Activated T-cell treated with anti-CD3 and anti-CD28 coated beads, Interleukin-2, amount 50 U/mL, for 4 hours (primary cell): Measurements from ENCODE around the gene SDHB. TPM values are rescaled to one million over a fixed set of nuclear protein-coding genes. Genes with fewer than 3 reads are reported as not detected.

Experiments
- ATAC-seq, 2 donors: fragments of 200-7000 bp; cut with Tn5 transposase; one replicate each; pipeline ENCODE4 v1.10.0; 2021
- DNase-seq: peaks from one replicate; pipeline ENCODE4 v3.0.0-alpha.2; 2020
- H3K27me3 Mint-ChIP-seq: one replicate; pipeline ENCODE4 v1.8.0; 2021; ENCODE audit warnings: low read depth, mixed read lengths
- H3K36me3 Mint-ChIP-seq: one replicate; pipeline ENCODE4 v1.8.0; 2022; ENCODE audit warnings: mixed read lengths; ENCODE audit not compliant: insufficient read depth
- H3K4me1 Mint-ChIP-seq: one replicate; pipeline ENCODE4 v1.8.0; 2021; ENCODE audit warnings: low read depth, mixed read lengths
- H3K4me3 Mint-ChIP-seq: one replicate; pipeline ENCODE4 v1.8.0; 2021; ENCODE audit warnings: mild to moderate bottlenecking, moderate library complexity, mixed read lengths
- H3K9me3 Mint-ChIP-seq: one replicate; pipeline ENCODE4 v1.8.0; 2021; ENCODE audit warnings: mixed read lengths
- total RNA-seq, 3 donors: library from RNA; stranded (reverse); gene quantifications; one replicate each; pipeline ENCODE4 v1.2.1, GENCODE V29; 2021

Gene SDHB
- total RNA-seq, result 100 to 1,000 TPM; 159 to 179 (median 176) TPM

DNA sequence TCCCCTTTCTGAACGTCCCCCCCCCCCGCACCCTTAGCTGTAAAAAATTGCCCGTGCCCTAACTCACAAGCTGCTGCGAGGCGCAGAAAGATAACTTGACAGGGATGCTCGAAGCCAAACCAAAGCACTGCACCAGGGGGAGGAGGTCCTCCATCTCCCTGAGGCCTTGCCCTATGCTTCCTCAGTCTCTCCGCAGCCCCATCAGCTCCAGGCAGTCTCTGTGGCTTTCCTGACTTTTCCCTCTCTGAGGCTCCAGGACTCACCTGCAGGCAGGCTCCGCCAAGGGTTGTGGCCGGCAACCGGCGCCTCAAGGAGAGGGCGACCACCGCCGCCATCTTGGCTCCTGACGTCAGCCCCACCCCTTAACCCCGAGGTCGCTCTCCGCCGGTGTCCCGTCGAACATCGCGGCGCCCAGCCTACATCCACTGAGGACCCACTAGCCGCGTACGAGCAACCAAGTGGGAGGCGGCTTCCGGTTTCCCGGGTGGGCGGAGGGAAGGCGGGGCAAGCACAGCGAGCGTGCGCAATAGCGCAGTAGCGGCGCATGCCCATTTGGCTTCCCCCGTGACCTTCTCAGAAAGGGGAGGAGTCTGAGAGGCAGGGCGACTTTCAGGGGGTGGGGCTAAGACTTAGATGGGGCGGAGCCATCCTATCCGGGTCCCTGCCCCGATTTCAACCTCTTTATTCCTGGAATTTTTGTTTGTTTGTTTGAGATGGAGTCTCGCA is at the start of gene SDHB:
Gene SDHB (minus strand): TSS at position 348 of the 726 bp plus-strand sequence. CDS start 13 bp downstream, at position 335.
- Mint-ChIP-seq H3K36me3 (peaks cover 10% of the 10 kb centered on the region), H3K9me3 (no peaks in the 10 kb centered on the region), H3K4me3 (peak within 1 kb of the TSS; percentile 99), H3K4me1 (peaks cover 15% of the 10 kb centered on the region), H3K27me3 (no peaks in the 10 kb centered on the region)
- peak; percentile 98 for DNase-seq
- peak; percentile 100 for ATAC-seq

DNA sequence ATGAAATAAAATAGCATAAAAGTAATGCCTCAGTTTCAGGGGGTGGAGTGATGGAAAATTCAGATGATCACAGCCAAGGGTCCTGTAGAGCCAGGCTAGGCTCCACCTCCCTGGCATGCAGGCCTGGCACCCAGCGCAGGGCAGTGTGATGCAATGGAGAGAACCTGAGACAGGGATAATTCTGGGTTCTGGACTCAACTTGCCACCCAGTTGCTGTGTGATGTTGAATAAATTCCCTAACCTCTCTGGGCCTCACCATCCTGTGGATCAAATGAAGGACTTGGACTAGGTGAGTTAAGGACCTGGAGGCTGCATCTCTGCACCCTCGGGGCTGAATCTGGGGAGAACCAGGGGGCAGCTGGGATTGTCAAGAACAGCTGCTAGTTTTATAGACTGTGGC is 48.4 kb upstream of the SDHB start:
- DNase-seq (no peak), ATAC-seq (no peak)
- Mint-ChIP-seq H3K4me3 (no peak overlapping the region), H3K27me3 (peaks cover 5% of the 10 kb centered on the region), H3K36me3 (no peaks in the 10 kb centered on the region), H3K9me3 (no peaks in the 10 kb centered on the region), H3K4me1 (no peaks in the 10 kb centered on the region)

DNA sequence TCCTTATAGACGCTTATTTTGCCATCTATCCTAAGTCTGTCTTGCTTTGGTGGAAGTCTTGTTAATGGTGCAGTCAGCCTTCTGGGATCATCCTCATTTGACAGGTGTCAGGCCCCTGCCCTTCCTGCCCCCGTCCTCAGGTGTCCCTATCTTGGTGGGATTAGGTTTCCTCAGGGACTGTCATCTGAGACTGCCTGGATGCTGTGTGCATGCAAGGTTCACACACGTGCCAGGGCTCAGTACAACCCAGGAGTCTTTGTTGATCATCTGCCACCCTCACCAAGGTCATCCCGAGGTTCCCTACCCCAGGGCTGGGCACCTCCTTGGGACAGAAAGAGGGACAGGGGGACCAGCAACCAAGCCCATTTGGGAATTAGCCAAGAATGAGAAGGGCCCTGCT is 47.4 kb upstream of the SDHB start:
- no peak for DNase-seq
- no peak for ATAC-seq
- Mint-ChIP-seq H3K27me3 (no peaks in the 10 kb centered on the region), H3K36me3 (no peaks in the 10 kb centered on the region), H3K4me1 (no peaks in the 10 kb centered on the region), H3K4me3 (no peak overlapping the region), H3K9me3 (no peaks in the 10 kb centered on the region)

DNA sequence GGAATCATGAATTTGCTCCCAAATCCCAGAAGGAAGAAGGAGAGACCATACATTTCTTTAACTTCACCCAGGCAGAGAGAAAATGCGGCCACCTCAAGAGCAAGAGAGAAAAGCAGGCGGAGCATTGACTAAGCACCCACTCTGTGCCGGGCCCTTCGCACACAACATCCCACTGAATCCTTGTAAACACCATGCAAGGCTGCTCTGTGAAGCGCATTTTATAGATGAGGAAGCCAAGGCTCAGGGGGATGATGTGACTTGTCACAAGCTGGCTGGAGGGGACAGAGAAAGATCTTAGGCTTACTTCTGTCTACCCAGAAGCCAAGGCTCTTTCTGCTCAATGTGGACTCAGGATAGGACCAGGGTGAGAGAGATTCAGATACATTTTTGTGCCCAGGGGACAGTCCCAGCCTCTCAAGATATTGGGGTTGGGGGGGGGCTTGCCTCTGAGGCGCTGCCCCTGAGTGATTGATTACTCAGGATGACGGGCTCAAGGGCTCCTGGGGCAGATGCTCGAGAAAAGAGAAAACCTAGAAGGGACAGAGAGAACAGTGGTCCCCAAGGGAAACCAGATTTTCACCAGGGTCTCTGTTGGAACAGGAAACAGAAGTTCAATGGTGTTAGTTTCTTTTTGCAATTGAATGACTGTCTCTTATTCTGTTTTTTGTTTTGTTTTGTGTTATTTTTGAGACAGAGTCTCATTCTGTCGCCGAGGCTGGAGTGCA is 45.9 kb upstream of the SDHB start:
- H3K36me3 Mint-ChIP-seq, result no peaks in the 10 kb centered on the region
- no peak for DNase-seq
- H3K4me3 Mint-ChIP-seq, result no peak overlapping the region
- ATAC-seq, result no peak
- H3K4me1 Mint-ChIP-seq, result no peaks in the 10 kb centered on the region
- no peaks in the 10 kb centered on the region for H3K27me3 Mint-ChIP-seq
- H3K9me3 Mint-ChIP-seq, result no peaks in the 10 kb centered on the region

DNA sequence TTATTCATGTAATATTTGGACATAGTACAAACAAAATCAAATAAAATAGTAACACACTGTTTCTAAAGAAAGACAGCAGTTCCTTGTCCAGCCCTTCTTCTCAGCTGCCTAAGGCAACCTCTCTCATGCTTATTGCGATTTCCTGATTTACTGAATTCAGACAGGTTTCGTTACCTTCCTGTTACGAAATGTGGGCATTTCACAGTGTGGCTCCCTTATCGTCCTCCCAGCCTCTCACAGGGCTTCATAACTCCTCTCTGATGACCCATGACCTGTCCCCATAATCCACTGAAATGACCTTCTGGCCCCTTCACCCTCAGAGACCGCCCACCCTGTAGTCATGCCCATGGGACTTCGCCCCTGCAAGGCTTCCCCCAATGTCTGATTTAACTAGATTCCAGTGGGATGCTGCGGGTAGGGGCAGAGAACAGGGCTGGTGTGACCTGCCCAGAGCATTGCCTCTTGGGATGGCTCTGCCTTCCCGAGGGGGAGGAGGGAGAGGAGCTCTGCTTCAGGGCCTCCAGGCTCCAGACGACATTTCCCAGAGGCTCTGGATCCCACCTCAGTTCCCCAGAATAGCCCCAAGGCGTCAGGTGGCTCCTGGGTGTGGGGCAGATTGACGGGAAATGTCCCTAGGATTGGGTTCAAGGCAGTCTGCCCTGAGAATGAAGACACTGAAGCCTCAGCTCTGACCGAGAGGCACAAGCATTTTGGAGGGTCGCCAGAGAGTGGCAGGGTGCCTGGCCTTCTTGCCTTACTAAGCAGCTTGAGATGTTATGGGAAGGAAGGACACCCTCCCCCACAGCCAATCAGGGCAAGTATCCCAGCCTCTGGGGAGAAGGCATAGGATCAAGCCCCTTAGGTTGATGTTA is 44.9 kb upstream of the SDHB start:
- ATAC-seq, result no peak

DNA sequence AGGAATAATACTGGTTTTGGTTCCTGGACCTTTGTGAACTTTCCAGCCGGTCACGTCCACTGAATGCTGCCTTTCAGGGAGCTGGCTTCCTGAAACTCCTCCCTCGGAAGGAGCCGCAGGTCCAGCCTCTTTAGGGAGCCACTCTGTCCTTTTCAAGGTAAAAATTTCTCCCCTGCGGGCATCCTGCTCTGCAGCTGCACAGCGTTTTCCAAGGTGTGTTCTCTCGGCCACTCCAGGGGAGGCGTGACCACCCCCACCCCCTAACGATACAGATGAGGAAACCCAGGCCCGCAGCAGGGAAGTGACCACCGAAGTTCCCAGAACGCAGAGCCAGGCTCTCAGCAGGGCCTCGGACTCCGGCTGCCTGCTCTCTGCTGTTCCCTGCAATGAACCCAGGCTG is 44.0 kb upstream of the SDHB start:
- no peak for DNase-seq
- Mint-ChIP-seq H3K36me3 (no peaks in the 10 kb centered on the region), H3K27me3 (no peaks in the 10 kb centered on the region), H3K4me3 (no peak overlapping the region), H3K4me1 (no peaks in the 10 kb centered on the region), H3K9me3 (no peaks in the 10 kb centered on the region)
- ATAC-seq, result no peak

More for the DNA sequence above, 44.9 kb upstream of the SDHB start:
- DNase-seq, result no peak
- no peaks in the 10 kb centered on the region for H3K36me3 Mint-ChIP-seq
- no peak overlapping the region for H3K4me3 Mint-ChIP-seq
- no peaks in the 10 kb centered on the region for H3K4me1 Mint-ChIP-seq
- H3K27me3 Mint-ChIP-seq, result no peaks in the 10 kb centered on the region
- H3K9me3 Mint-ChIP-seq, result no peaks in the 10 kb centered on the region

DNA sequence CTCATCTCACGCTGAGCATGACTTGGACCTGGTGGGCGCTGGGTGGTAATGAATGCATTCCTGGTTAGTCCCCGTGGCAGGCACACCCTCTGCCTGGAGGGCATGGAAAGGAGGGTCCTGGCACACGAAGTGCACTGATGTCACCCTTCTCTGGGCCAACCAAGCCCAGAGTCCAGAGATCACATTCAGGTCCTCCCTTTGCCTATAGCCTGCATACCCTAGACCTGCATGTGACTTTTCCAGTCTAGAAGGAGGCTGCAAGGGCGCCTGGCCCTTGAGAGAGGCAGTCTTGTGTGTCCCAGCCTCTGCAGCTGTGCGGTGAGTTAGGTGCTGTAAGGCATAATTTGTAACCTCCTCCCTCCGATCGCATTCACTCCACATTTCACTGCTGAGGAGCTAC is 43.3 kb upstream of the SDHB start:
- no peak overlapping the region for H3K4me3 Mint-ChIP-seq
- H3K4me1 Mint-ChIP-seq, result no peaks in the 10 kb centered on the region
- no peaks in the 10 kb centered on the region for H3K9me3 Mint-ChIP-seq
- ATAC-seq, result no peak
- H3K27me3 Mint-ChIP-seq, result no peaks in the 10 kb centered on the region
- DNase-seq, result no peak
- H3K36me3 Mint-ChIP-seq, result no peaks in the 10 kb centered on the region

DNA sequence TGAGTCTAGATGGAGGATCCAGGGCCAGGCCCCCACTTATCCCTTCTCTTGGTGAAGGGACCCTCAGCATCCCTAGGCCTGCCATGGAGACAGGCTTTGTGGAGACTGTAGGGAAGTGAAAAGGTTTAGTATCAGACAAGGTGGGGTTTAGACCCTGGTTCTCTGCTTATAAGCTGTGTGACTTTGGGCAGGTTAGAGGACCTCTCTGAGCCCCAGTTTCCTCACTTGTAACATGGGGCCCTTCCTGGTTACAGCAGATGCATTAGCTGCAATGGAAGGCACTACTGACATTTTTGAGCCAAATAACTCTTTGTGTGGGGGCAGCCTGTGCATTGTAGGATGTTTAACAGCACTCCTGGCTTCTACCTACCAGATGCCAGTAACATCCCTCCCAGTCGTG is 42.8 kb upstream of the SDHB start:
- Mint-ChIP-seq H3K36me3 (no peaks in the 10 kb centered on the region), H3K27me3 (no peaks in the 10 kb centered on the region), H3K4me3 (no peak overlapping the region), H3K9me3 (no peaks in the 10 kb centered on the region), H3K4me1 (no peaks in the 10 kb centered on the region)
- ATAC-seq (no peak), DNase-seq (no peak)

DNA sequence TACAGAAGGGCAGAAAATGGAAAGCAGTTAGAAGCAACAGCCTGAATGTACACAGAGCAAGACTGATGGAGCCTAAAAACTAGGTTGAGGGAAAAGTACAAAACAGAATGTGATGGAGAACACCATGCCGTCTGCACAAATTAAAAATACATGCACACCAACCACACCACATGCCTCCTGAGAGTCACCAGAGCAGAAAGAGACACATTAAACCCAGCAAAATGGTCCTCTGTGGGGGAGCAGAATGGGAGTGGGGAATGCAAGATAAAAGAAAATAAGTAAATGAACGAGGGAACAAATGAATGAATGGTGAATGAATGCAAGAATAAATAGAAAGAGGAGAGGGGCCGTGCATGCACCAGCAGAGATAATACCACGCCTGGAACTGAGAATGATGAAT is 41.3 kb upstream of the SDHB start:
- Mint-ChIP-seq H3K36me3 (no peaks in the 10 kb centered on the region), H3K4me1 (no peaks in the 10 kb centered on the region)
- no peak for ATAC-seq

DNA sequence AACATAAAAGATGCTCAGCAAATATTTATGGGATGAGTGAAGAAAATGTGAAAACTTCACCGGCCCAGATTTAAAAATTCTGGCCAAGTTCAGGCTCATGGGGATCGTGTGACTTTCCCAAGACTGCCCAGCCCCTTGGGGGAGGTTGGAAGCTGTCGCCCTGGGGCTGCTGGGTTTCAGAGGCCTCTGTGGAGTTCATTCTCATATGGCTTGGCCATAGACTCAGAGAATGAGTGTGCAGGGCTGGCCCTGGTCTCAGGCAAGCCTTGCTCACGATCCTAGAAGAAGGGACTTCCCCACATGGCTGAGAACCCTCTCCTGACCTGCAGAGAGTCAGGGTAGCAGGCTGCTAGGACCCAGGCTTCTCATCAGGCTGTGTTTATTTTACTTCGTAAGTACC is 40.8 kb upstream of the SDHB start:
- H3K27me3 Mint-ChIP-seq, result no peaks in the 10 kb centered on the region
- no peaks in the 10 kb centered on the region for H3K4me1 Mint-ChIP-seq
- DNase-seq (no peak), ATAC-seq (no peak)
- H3K4me3 Mint-ChIP-seq, result no peak overlapping the region
- no peaks in the 10 kb centered on the region for H3K9me3 Mint-ChIP-seq
- no peaks in the 10 kb centered on the region for H3K36me3 Mint-ChIP-seq

More for the DNA sequence above, 41.3 kb upstream of the SDHB start:
- no peaks in the 10 kb centered on the region for H3K27me3 Mint-ChIP-seq
- no peak for DNase-seq
- H3K9me3 Mint-ChIP-seq, result no peaks in the 10 kb centered on the region
- H3K4me3 Mint-ChIP-seq, result no peak overlapping the region

DNA sequence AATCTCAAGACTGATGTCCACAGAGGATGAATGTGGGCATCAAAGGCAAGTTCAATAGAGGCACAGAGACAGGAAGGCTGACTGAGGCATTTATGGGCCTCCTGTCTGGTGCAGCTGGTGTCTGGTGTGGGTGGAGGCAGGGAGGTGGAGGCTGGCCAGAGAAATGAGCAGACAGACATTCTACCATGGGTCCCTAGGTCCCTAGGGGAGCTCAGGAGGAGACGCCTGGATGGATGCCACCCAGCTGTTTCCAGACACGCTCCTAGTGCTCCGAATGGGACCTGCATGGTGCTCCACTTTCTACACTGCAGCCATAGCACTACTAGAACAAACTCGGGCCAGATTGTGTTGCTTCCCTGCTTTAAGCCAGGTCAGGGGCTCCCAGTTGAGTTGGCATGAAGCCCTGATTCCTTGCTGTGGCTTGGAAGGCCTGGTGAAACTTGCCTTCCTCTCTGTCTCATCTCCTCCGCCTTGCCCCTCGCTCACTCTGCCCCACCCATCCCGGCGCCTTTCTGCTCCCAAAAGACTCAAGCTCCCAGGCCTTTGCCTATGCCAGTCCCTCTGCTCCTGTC is 40.1 kb upstream of the SDHB start:
- Mint-ChIP-seq H3K4me1 (no peaks in the 10 kb centered on the region), H3K36me3 (no peaks in the 10 kb centered on the region), H3K27me3 (no peaks in the 10 kb centered on the region), H3K4me3 (no peak overlapping the region), H3K9me3 (no peaks in the 10 kb centered on the region)
- DNase-seq (no peak), ATAC-seq (no peak)

DNA sequence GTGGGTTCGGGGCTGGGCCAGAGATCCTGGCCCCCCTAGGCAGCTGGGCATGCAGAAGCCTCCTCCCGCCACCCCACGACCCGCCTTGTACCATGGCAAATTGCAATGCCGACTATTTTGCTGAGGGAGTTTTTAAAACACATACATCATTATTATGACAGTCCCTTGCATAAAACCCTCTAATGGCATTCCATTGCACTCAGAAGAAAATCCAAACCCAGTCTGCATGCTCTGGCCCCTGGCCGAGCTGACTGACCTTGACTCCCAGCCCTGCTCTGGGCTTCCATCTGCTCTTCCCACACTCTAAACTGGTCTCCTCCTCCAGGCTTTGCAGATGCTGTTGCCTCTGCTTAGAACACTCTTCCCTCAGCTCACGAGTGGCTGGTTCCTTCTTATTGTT is 37.4 kb upstream of the SDHB start:
- H3K9me3 Mint-ChIP-seq, result no peaks in the 10 kb centered on the region
- H3K36me3 Mint-ChIP-seq, result no peaks in the 10 kb centered on the region
- no peaks in the 10 kb centered on the region for H3K27me3 Mint-ChIP-seq
- DNase-seq (no peak), ATAC-seq (no peak)
- H3K4me1 Mint-ChIP-seq, result no peaks in the 10 kb centered on the region
- H3K4me3 Mint-ChIP-seq, result no peak overlapping the region

DNA sequence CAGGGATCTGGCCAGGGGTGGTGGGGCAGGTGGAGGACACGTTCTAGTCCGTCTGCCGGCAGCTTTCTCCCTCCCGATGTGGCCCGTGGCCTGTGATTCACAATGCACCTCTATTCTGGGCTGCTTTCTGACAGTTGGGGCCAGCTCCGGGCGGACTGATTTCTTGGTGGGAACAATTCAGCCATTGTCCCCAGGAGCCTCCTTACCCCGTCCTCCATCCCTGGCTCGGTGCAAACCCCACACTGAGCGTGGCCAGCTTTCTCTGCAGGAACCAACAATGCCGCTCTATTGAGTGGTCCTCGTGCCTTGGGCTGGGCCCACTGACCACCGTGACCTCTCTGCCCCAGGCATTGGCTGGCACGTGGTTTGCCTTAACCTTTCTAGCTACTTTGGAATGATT is 35.7 kb upstream of the SDHB start:
- H3K4me3 Mint-ChIP-seq, result no peak overlapping the region
- ATAC-seq, result no peak

DNA sequence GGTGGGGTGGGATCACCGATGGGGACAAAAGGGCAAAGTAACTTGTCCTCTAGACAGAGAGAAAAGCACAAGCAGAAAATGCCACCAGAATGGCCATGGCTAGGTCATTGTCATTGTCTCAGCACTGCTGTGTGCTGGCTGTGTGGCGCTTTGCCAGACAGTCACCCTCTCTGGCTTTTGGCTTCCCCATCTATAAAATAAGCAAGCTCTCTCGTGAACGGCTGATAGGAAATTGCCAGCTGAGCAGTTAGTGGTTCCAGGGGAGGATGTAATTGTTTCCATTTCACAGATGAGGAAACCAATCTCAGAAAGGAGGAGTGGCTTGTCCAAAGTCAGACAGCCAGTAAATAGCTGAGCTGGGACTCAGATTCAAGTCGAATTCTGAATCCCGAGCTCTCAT is 32.9 kb upstream of the SDHB start:
- DNase-seq (no peak), ATAC-seq (no peak)
- Mint-ChIP-seq H3K9me3 (no peaks in the 10 kb centered on the region), H3K4me1 (no peaks in the 10 kb centered on the region), H3K27me3 (peaks cover 5% of the 10 kb centered on the region), H3K4me3 (no peak overlapping the region), H3K36me3 (no peaks in the 10 kb centered on the region)

More for the DNA sequence above, 35.7 kb upstream of the SDHB start:
- DNase-seq, result no peak
- H3K9me3 Mint-ChIP-seq, result no peaks in the 10 kb centered on the region
- peaks cover 2% of the 10 kb centered on the region for H3K27me3 Mint-ChIP-seq
- H3K4me1 Mint-ChIP-seq, result no peaks in the 10 kb centered on the region
- no peaks in the 10 kb centered on the region for H3K36me3 Mint-ChIP-seq
